ENCODE results near the gene CTNND2.

Gene CTNND2

GRCh38 chr5:11483630-11484029 lies 420.6 kb downstream of the CTNND2 start:
- no peak for TF ChIP-seq CTCF (IDR thresholded peaks at IDR 0.05)

DNA sequence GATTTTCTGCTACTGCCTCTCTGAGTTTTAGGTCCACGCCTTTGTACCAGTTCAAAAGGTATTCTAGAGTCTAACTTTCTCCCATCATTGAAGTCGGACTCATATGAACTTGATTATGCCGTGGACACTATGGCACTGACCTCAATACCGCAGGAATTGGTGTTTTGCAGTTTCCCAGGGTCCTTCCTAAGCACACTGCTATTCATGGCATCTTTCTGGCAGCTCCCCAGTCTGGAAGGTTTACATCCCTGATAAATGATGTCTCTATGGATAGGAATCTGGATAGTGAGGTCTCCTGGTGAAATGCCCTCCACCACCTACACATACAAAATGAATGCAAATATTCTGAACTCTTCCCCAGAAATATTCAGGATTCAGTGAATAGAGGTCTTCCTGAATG lies 422.2 kb downstream of the CTNND2 start:
- TF ChIP-seq CTCF (IDR thresholded peaks at IDR 0.05) = no peak

DNA sequence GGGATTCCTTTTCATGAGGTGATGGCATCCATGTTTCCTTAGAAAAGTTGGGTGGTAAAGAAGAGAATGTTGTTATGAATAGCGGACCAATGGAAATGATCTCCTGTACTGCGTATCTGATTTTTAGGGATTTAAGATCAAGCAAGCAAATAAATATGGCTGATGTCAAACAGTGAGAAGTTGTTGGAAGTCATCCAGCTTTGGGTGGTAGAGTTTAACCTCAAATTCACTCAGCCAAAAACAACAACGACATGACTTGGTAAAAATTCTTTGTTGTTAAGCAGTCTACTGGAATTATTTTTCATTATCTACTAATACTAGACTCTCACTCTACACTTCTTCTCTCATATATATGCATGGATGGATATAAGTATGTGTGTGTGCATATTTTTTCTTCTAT lies 426.5 kb downstream of the CTNND2 start:
- TF ChIP-seq CTCF (IDR thresholded peaks at IDR 0.05) = no peak

DNA sequence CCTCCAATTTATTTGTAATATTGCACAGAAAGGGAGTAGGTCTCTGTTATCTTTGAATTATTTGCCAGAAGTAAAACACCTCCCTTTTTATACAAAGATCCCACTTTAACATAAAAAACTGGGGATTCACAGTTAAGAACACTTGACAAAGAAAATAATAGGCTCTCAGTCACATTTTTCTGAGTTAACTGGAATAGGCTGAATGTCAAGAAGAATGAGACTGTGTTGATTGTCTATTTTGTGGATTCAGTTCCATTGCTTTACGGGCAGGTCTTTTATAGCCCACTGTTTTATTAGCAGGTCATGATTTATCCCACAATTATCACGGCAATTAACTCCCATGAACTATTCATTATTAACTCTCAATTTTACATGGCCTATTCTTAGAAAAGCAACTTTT lies 427.4 kb downstream of the CTNND2 start:
- no peak for TF ChIP-seq CTCF (IDR thresholded peaks at IDR 0.05)

GRCh38 chr5:11468334-11469039 lies 435.8 kb downstream of the CTNND2 start:
- no peak for TF ChIP-seq CTCF (IDR thresholded peaks at IDR 0.05)

DNA sequence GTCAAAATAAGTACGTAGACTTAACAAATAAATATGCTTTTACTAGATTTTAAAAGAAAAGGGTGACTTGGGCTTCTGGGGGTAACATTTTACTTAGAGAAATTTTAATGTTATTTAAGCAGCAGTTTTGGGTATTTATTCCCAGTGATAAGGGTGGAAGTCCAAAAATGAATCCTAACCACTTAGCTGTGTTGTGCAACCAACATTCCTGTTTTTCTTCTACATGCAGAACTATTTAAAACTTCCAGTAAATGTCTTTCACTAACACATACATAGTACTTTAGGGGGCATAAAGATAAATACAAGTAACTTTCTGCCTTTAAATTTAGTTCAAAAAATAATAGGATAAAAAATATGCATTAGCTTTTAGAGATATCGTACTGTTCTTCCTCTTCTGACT lies 436.7 kb downstream of the CTNND2 start:
- TF ChIP-seq CTCF (IDR thresholded peaks at IDR 0.05) = no peak

GRCh38 chr5:11459716-11460115 lies 444.5 kb downstream of the CTNND2 start:
- no peak for TF ChIP-seq CTCF (IDR thresholded peaks at IDR 0.05)

DNA sequence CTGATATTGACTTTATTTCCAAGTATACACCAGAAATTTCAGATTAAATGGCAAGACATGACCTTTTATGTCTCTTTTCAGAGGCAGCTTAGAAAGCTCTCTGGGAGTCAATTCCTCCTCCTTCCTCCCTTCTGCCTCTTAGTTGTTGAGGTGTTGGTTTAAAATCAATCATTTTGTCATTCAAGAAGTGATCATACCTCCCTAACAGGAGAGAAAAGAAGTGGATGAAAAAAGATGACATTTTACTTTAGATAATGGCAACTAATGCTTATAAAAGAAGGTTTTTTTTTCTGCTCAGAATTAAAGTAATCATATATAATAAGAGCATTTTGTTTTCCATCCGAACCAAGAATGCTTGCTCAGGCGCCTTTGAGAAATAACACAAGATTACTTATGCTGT lies 448.7 kb downstream of the CTNND2 start:
- TF ChIP-seq CTCF (IDR thresholded peaks at IDR 0.05) = no peak

Data from LNCAP (cell line).